Activated T-cell treated with anti-CD3 and anti-CD28 coated beads, Interleukin-2, amount 50 U/mL, for 4 hours (primary cell): Measurements from ENCODE around the gene STPG1. TPM values are rescaled to one million over a fixed set of nuclear protein-coding genes. Genes with fewer than 3 reads are reported as not detected.

ENCODE experiments used
- ATAC-seq, 2 donors: fragments of 200-7000 bp; cut with Tn5 transposase; one replicate each; pipeline ENCODE4 v1.10.0; 2021
- DNase-seq: peaks from one replicate; pipeline ENCODE4 v3.0.0-alpha.2; 2020
- H3K27me3 Mint-ChIP-seq: one replicate; pipeline ENCODE4 v1.8.0; 2021; ENCODE audit warnings: low read depth, mixed read lengths
- H3K36me3 Mint-ChIP-seq: one replicate; pipeline ENCODE4 v1.8.0; 2022; ENCODE audit warnings: mixed read lengths; ENCODE audit not compliant: insufficient read depth
- H3K4me1 Mint-ChIP-seq: one replicate; pipeline ENCODE4 v1.8.0; 2021; ENCODE audit warnings: low read depth, mixed read lengths
- H3K4me3 Mint-ChIP-seq: one replicate; pipeline ENCODE4 v1.8.0; 2021; ENCODE audit warnings: mild to moderate bottlenecking, moderate library complexity, mixed read lengths
- H3K9me3 Mint-ChIP-seq: one replicate; pipeline ENCODE4 v1.8.0; 2021; ENCODE audit warnings: mixed read lengths
- total RNA-seq, 3 donors: library from RNA; stranded (reverse); gene quantifications; one replicate each; pipeline ENCODE4 v1.2.1, GENCODE V29; 2021

The STPG1 gene
- total RNA-seq, 3 donors from 2014 or later = 3.2 to 4.2 (median 3.9) TPM

DNA sequence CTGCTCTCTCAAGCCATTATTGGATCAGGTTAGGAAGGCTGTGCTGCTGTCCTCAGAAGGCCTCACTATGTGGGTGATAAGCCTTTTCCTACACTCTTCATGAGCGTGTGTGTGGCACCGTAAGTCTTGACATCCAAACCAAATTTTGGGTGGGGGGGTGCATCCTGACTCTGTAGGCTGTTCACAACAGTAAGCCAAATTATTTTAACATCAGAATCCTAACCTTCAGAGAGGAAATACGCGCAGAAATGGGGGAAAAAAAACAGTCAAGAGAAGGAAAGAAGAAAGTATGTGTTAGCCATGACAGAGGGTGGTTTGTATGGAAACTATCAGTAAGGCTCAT is 21.0 kb downstream of the STPG1 start:
- H3K4me1 Mint-ChIP-seq = peaks cover 29% of the 10 kb centered on the region
- no peaks in the 10 kb centered on the region for H3K27me3 Mint-ChIP-seq
- peak in 1 of 2 donors; percentile 7 for ATAC-seq

DNA sequence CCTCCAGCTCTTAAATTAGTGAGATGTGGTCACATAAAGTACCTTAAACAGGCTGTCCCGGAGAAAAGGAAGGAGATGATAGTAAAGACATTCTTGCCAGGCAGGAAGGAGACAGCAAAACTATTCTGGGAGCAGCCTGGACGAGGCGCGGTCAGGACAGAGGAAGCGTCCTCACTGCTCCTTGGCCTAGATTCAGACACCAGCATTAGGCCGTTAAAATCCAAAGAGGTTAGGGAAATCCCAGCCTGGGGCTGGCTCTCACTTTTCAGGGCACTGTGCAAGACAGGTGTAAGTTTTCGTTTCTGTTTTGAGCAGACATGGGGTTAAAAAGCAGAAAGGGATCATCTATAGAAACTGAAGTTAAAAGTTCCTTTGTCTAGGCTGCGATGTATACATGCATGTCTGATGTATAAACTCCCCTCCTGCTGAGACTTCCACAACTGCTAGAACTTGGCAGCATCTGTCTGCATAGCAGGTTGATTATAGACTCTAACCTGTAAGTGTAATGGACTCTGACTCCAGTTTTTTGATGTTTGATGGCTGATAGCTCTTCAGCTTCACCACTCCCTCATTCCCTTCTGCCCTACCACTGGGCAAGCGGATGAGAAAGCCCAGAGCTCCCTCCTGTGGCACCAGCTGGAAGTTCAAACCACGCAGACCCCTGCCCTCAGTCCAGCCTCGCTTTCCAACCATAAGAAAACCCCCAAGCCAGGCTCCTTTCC is 21.5 kb downstream of the STPG1 start:
- Mint-ChIP-seq H3K27me3 (no peaks in the 10 kb centered on the region), H3K4me1 (peaks cover 29% of the 10 kb centered on the region), H3K9me3 (no peaks in the 10 kb centered on the region), H3K4me3 (peak overlapping the region; percentile 75), H3K36me3 (peaks cover 7% of the 10 kb centered on the region)
- DNase-seq = peak; percentile 57
- peak; percentile 78 to 92 for ATAC-seq

More for the DNA sequence above, 21.0 kb downstream of the STPG1 start:
- Mint-ChIP-seq H3K9me3 (no peaks in the 10 kb centered on the region), H3K4me3 (peak overlapping the region; percentile 32), H3K36me3 (peaks cover 9% of the 10 kb centered on the region)
- DNase-seq = no peak

- Mint-ChIP-seq H3K36me3 (peaks cover 11% of the 10 kb centered on the region), H3K9me3 (no peaks in the 10 kb centered on the region), H3K4me1 (peaks cover 31% of the 10 kb centered on the region), H3K4me3 (peak overlapping the region; percentile 75), H3K27me3 (no peaks in the 10 kb centered on the region)
- ATAC-seq (peak; percentile 58 to 65), DNase-seq (peak; percentile 64)
Measured at GRCh38 chr1:24390924-24391782, 22.4 kb downstream of the STPG1 start.

DNA sequence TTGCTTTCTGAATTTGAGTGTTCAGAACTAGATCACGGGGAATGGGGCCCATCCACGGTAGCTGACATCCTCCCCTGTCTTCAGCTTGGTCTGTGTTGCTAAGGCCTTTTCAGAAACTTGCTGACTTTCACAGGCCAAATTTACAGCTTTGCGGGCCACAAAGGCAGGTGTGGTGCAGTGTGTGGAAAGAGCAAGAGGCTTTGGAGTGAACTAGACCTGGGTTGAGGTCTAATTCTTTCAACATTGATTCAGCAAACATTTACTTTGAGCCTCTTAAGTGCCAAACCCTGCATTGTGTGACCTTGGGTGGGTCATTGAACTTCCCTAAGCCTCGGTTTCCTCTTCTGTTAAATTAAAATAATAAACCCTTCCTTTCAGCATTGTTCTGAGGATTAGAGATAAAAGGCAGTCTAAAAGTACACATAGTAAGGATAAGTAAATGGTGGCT is 24.3 kb downstream of the STPG1 start:
- DNase-seq (no peak), ATAC-seq (no peak)
- no peaks in the 10 kb centered on the region for H3K27me3 Mint-ChIP-seq
- H3K4me1 Mint-ChIP-seq = peaks cover 44% of the 10 kb centered on the region
- H3K9me3 Mint-ChIP-seq = no peaks in the 10 kb centered on the region
- H3K36me3 Mint-ChIP-seq = peaks cover 11% of the 10 kb centered on the region
- H3K4me3 Mint-ChIP-seq = no peak overlapping the region

GRCh38 chr1:24388331-24388885 is 25.2 kb downstream of the STPG1 start:
- DNase-seq (no peak), ATAC-seq (no peak)
- Mint-ChIP-seq H3K9me3 (no peaks in the 10 kb centered on the region), H3K27me3 (no peaks in the 10 kb centered on the region), H3K36me3 (peaks cover 11% of the 10 kb centered on the region), H3K4me1 (peaks cover 43% of the 10 kb centered on the region), H3K4me3 (no peak overlapping the region)

DNA sequence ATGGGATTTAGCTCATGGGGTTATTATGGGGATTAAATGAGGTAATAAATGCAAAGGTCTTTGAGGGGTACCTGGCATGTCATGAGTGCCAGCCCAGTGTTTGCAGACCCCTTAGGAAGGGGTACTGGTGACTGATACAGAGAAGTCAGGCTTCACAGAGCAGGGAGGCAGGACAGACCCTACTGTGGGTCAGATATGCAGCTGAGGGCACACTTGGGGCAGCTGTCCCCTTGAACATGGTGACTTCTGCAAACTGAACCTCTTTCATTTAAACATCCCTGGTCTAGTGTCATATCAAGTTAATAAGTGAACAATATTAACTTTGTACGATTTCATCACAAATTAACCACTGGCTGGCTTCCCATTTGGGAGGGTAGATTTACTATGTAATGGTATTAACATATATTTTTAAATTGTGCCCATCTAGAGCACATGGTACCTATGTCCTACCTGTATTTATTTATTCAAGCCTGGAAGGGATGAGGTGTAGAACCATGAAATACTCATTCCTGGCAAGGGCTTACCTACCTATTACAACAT is 25.9 kb downstream of the STPG1 start:
- Mint-ChIP-seq H3K27me3 (no peaks in the 10 kb centered on the region), H3K9me3 (no peaks in the 10 kb centered on the region), H3K4me3 (no peak overlapping the region), H3K36me3 (peaks cover 14% of the 10 kb centered on the region), H3K4me1 (peaks cover 36% of the 10 kb centered on the region)
- no peak for ATAC-seq
- no peak for DNase-seq

DNA sequence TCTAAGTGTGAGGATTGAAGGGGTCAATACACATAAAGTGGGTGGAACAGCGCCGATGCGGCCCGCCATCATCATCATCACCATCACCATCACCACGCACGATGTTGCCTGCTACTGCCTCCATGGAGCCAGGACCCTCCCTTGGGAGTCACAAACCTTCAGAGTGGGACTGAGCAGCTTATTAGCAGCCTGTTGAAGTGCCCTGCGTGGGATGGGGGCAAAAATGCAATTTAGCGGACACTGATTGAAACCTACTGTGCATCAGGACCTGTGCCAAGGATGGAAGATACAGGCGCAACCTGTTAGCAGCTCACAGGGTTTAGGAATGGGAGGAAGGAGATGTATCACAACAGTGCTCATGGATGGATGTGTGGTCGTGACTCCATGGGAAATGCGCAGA is 26.7 kb downstream of the STPG1 start:
- Mint-ChIP-seq H3K36me3 (peaks cover 14% of the 10 kb centered on the region), H3K9me3 (no peaks in the 10 kb centered on the region), H3K27me3 (no peaks in the 10 kb centered on the region), H3K4me1 (peaks cover 29% of the 10 kb centered on the region), H3K4me3 (no peak overlapping the region)
- DNase-seq (no peak), ATAC-seq (no peak)

DNA sequence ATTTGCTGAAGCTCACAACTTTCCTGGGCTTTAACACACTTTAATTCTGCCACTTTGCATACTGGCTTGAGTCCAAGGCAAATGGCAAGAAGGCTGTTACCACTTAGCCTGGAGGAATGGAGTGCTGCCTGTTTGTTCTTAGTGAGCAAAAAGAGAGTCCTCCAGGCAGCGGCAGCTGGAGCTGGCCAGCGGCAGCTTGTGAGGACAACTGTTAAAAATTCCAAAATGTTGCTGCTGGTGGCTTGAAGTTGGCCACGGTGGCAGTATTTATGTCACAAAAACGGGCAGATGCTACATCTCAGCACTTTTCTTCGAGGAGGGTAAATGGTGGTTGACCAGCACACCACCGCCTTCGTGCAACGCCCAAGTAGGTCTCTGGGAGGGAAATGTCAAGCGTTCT is 27.3 kb downstream of the STPG1 start:
- Mint-ChIP-seq H3K27me3 (no peaks in the 10 kb centered on the region), H3K36me3 (peaks cover 14% of the 10 kb centered on the region), H3K4me3 (no peak overlapping the region), H3K4me1 (peaks cover 22% of the 10 kb centered on the region), H3K9me3 (no peaks in the 10 kb centered on the region)
- no peak for DNase-seq
- no peak for ATAC-seq

GRCh38 chr1:24385160-24385940 is 28.2 kb downstream of the STPG1 start:
- Mint-ChIP-seq H3K27me3 (no peaks in the 10 kb centered on the region), H3K4me3 (no peak overlapping the region), H3K36me3 (peaks cover 14% of the 10 kb centered on the region), H3K4me1 (peaks cover 20% of the 10 kb centered on the region), H3K9me3 (no peaks in the 10 kb centered on the region)
- ATAC-seq (peak; percentile 64), DNase-seq (peak; percentile 16)

- H3K9me3 Mint-ChIP-seq = no peaks in the 10 kb centered on the region
- H3K4me1 Mint-ChIP-seq = peaks cover 20% of the 10 kb centered on the region
- ATAC-seq (peak; percentile 88), DNase-seq (peak; percentile 34)
- peaks cover 12% of the 10 kb centered on the region for H3K36me3 Mint-ChIP-seq
- no peaks in the 10 kb centered on the region for H3K27me3 Mint-ChIP-seq
- no peak overlapping the region for H3K4me3 Mint-ChIP-seq
Measured at GRCh38 chr1:24384251-24385090, 29.1 kb downstream of the STPG1 start.

DNA sequence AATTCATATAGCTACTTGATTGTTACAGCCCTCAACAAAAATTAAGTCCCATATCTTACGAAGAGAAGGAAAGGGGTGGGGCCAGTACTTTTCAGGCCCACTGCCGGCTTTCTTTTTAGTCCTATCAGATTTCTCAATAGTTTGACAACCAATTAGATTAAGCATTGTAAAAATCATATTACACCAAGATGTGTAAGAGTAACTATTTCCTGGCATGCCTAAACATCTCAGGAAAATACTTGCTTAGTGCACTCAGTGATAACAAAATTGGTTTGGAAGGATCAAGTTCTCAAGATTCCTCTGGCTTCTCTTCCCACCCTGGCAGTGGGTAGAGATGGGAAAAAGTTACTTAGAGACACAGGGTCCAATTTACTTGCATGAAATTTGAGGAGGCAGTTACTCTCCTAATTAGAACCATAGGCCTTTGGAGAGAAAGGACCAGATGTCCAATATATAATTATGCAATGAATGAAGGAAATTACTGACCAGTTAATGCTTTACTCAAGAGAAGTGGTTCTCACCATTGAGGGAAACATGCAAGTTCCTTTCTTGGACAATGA is 30.1 kb downstream of the STPG1 start:
- Mint-ChIP-seq H3K36me3 (peaks cover 11% of the 10 kb centered on the region), H3K27me3 (no peaks in the 10 kb centered on the region), H3K4me3 (no peak overlapping the region), H3K4me1 (peaks cover 20% of the 10 kb centered on the region), H3K9me3 (no peaks in the 10 kb centered on the region)
- ATAC-seq (no peak), DNase-seq (no peak)

- Mint-ChIP-seq H3K4me1 (peaks cover 20% of the 10 kb centered on the region), H3K4me3 (no peak overlapping the region), H3K36me3 (peaks cover 14% of the 10 kb centered on the region), H3K9me3 (no peaks in the 10 kb centered on the region), H3K27me3 (no peaks in the 10 kb centered on the region)
- DNase-seq = no peak
- no peak for ATAC-seq
Measured at GRCh38 chr1:24382165-24382577, 31.4 kb downstream of the STPG1 start.

GRCh38 chr1:24381256-24381655 is 32.3 kb downstream of the STPG1 start:
- peaks cover 10% of the 10 kb centered on the region for H3K36me3 Mint-ChIP-seq
- no peak overlapping the region for H3K4me3 Mint-ChIP-seq
- ATAC-seq (no peak), DNase-seq (no peak)
- H3K4me1 Mint-ChIP-seq = peaks cover 18% of the 10 kb centered on the region
- no peaks in the 10 kb centered on the region for H3K9me3 Mint-ChIP-seq
- no peaks in the 10 kb centered on the region for H3K27me3 Mint-ChIP-seq
